Right lobe of liver (tissue), 6 donors: Measurements from ENCODE around the gene MED12L. TPM values are rescaled to one million over a fixed set of nuclear protein-coding genes. Genes with fewer than 3 reads are reported as not detected.

Source experiments
- ATAC-seq, 4 donors: fragments of 200-7000 bp; cut with Tn5 transposase; one replicate each; pipeline ENCODE4 v1.9.1; 2020; ENCODE audit warnings: mild to moderate bottlenecking in 4 of 4, moderate library complexity in 4 of 4
- DNase-seq, 3 donors: peaks; one replicate each; pipeline ENCODE4 v3.0.0-alpha.2; 2020
- H3K27ac ChIP-seq, 3 donors: fragments of 200-600 bp; one replicate each; pipeline ENCODE4 v1.8.0; 2022
- H3K27me3 ChIP-seq, 2 donors: fragments of 200-600 bp; one replicate each; pipeline ENCODE4 v1.8.0; 2022
- H3K36me3 ChIP-seq, 4 donors: fragments of 200-600 bp; sonication (generic) in 1 of 4; one replicate each; pipeline versions ENCODE4 v1.5.1 to v1.8.0; 2017 to 2022; ENCODE audit warnings: control low read depth in 1 of 4
- H3K4me1 ChIP-seq, 4 donors: fragments of 200-600 bp; sonication (generic) in 1 of 4; one replicate each; pipeline versions ENCODE4 v1.5.1 to v1.8.0; 2017 to 2022; ENCODE audit warnings: control low read depth in 1 of 4
- H3K4me3 ChIP-seq, 3 donors: fragments of 200-600 bp; one replicate each; pipeline ENCODE4 v1.8.0; 2022
- H3K9me3 ChIP-seq, 4 donors: fragments of 200-600 bp; sonication (generic) in 1 of 4; one replicate each; pipeline versions ENCODE4 v1.5.1 to v1.8.0; 2017 to 2022; ENCODE audit warnings: control low read depth in 1 of 4
- CTCF ChIP-seq, 4 donors: fragments of 200-600 bp in 3 of 4; fragments of 450-650 bp in 1 of 4; IDR thresholded peaks; one replicate each; pipeline versions ENCODE4 v1.5.1 to v1.8.0; 2016 to 2022; ENCODE audit warnings: antibody characterized with exemption in 4 of 4, mild to moderate bottlenecking in 2 of 4
- POLR2A ChIP-seq: fragments of 450-650 bp; IDR thresholded peaks from one replicate; pipeline ENCODE4 v1.6.1; 2017; ENCODE audit warnings: antibody characterized with exemption, mild to moderate bottlenecking
- WGBS: methylation state at CpG from one replicate; pipeline ENCODE4 v1.1.6; 2018; ENCODE audit warnings: low coverage, low lambda C conversion rate; ENCODE audit not compliant: insufficient coverage; ENCODE audit errors: missing lambda C conversion rate; 5-methylcytosine and 5-hydroxymethylcytosine counted together
- intact Hi-C, 2 donors: fragments of 100-400 bp; cut with DNase I; formaldehyde crosslinking; loops; one replicate each; pipeline versions ENCODE4 v1.11.2 to v1.14.1; 2022
- total RNA-seq, 6 experiments: library from RNA; depleted of rRNA in 2 of 6; stranded (reverse); fragments of >200 nt in 2 of 6; fragmentation: NEBNext Ultra II Directional in 3 of 6; extraction: Animal tissue kit (Norgen Biotek cat#: 25700) in 3 of 6; gene quantifications; one replicate each; pipeline versions ENCODE4 v1.1.0 to v1.2.4, GENCODE V29; 2016 to 2023
- donor health status: DM: no; HTN: yes; CAD: no.
- donor health status: DM: no; HTN: no; CAD: no.
- donor health status: DM: no; HTN: no; CAD: no.
- donor health status: DM: no; HTN: yes; CAD: no.
- donor health status: DM: no; HTN: yes; CAD: no.

The MED12L gene
- total RNA-seq, 6 experiments from 2014 or later, result 0.04 to 0.64 (median 0.40) TPM

GRCh38 chr3:151329363-151329762 is 243.9 kb downstream of the MED12L start, which contains the start of gene P2RY13:
Gene P2RY13 (minus strand): TSS chr3:151329549. CDS start chr3:151329528, 21 bp downstream.
- no peaks in the 10 kb centered on the region for H3K36me3 ChIP-seq
- TF ChIP-seq POLR2A (peak; percentile 17), CTCF (IDR thresholded peaks at IDR 0.05) (no peak)
- peak within 1 kb of the TSS in 2 of 3 donors; percentile 5 to 35 for H3K4me3 ChIP-seq
- no peaks in the 10 kb centered on the region for H3K27me3 ChIP-seq
- ATAC-seq (peak in 3 of 4 donors; percentile 28 to 61 (median 52)), DNase-seq (no peak)
- WGBS, result 71% methylated on average over 1 of the region's 1 CpG
- H3K9me3 ChIP-seq, result no peaks in the 10 kb centered on the region
- intact Hi-C loops, result no loop called here
- no peaks in the 10 kb centered on the region for H3K4me1 ChIP-seq
- H3K27ac ChIP-seq, result peak within 1 kb of the TSS in 1 of 3 donors; percentile 10

GRCh38 chr3:151330379-151330778 is 244.9 kb downstream of the MED12L start:
- Histone ChIP-seq H3K36me3 (no peaks in the 10 kb centered on the region), H3K4me1 (no peaks in the 10 kb centered on the region), H3K27me3 (no peaks in the 10 kb centered on the region), H3K9me3 (no peaks in the 10 kb centered on the region), H3K27ac (no peak overlapping the region), H3K4me3 (no peak overlapping the region)
- ATAC-seq (peak in 1 of 4 donors; percentile 16), DNase-seq (no peak)
- WGBS, result 59% methylated on average over 4 of the region's 4 CpGs
- no peak for TF ChIP-seq CTCF (IDR thresholded peaks at IDR 0.05)
- TF ChIP-seq POLR2A, result no peak
- intact Hi-C loops, result no loop called here

GRCh38 chr3:151330899-151331298 is 245.4 kb downstream of the MED12L start:
- H3K9me3 ChIP-seq, result no peaks in the 10 kb centered on the region
- TF ChIP-seq POLR2A (no peak), CTCF (IDR thresholded peaks at IDR 0.05) (no peak)
- intact Hi-C loops, result no loop called here
- DNase-seq (no peak), ATAC-seq (peak in 1 of 4 donors; percentile 24)
- no peak overlapping the region for H3K27ac ChIP-seq
- H3K4me1 ChIP-seq, result no peaks in the 10 kb centered on the region
- H3K4me3 ChIP-seq, result no peak overlapping the region
- H3K27me3 ChIP-seq, result no peaks in the 10 kb centered on the region
- H3K36me3 ChIP-seq, result no peaks in the 10 kb centered on the region

- H3K4me3 ChIP-seq, result no peak overlapping the region
- H3K27ac ChIP-seq, result no peak overlapping the region
- H3K4me1 ChIP-seq, result no peaks in the 10 kb centered on the region
- intact Hi-C loops, result no loop called here
- TF ChIP-seq POLR2A (no peak), CTCF (IDR thresholded peaks at IDR 0.05) (no peak)
- no peaks in the 10 kb centered on the region for H3K27me3 ChIP-seq
- DNase-seq (no peak), ATAC-seq (no peak)
- no peaks in the 10 kb centered on the region for H3K9me3 ChIP-seq
- WGBS, result 78% methylated on average over 2 of the region's 2 CpGs
- no peaks in the 10 kb centered on the region for H3K36me3 ChIP-seq
These were observed 246.2 kb downstream of the MED12L start for GRCh38 chr3:151331696-151332095.

- H3K27me3 ChIP-seq, result no peaks in the 10 kb centered on the region
- intact Hi-C loops, result no loop called here
- H3K9me3 ChIP-seq, result no peaks in the 10 kb centered on the region
- H3K4me1 ChIP-seq, result no peaks in the 10 kb centered on the region
- no peaks in the 10 kb centered on the region for H3K36me3 ChIP-seq
- 36% methylated on average over 2 of the region's 2 CpGs for WGBS
- no peak overlapping the region for H3K4me3 ChIP-seq
- H3K27ac ChIP-seq, result peak overlapping the region in 2 of 3 donors; percentile 24 to 43
- TF ChIP-seq POLR2A (no peak), CTCF (IDR thresholded peaks at IDR 0.05) (no peak)
- peak in 2 of 4 donors; percentile 60 to 70 for ATAC-seq
- DNase-seq, result no peak
These were observed 260.4 kb downstream of the MED12L start for GRCh38 chr3:151345859-151346258.
